ENCODE data around the gene TAF5.
"Not testable (repeated sequence)": the region's sequence is repeated elsewhere in the genome, so short reads cannot be mapped to it uniquely, and the experiment has no call there.

Gene TAF5

GRCh38 chr10:103367782-103368518 is at the start of gene TAF5:
TSS of gene TAF5 (plus strand) at chr10:103367976. CDS start at chr10:103367990, 14 bp downstream.
- DNase-seq (ENCODE audit: low spot score) (peak; percentile 90), FAIRE-seq (peak; percentile 98)

DNA sequence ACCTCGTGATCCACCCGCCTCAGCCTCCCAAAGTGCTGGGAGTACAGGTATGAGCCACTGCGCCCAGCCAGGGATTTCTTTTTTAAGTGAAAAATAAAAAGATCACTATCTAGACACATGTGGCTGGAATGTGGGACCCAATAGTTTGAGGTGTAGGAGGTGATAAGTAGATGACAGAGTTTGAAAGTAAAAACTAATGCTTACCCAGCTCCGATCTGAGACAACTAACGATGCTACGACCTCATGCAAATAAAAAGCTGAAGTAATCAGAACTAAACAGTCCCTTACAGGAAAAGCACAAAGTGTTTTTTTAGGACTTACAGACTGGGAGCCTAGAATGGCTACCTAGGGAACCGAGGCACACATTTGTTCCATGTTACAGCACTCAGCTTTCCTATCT is 39.9 kb upstream of the TAF5 start:
- no peak for DNase-seq (ENCODE audit: low spot score)

DNA sequence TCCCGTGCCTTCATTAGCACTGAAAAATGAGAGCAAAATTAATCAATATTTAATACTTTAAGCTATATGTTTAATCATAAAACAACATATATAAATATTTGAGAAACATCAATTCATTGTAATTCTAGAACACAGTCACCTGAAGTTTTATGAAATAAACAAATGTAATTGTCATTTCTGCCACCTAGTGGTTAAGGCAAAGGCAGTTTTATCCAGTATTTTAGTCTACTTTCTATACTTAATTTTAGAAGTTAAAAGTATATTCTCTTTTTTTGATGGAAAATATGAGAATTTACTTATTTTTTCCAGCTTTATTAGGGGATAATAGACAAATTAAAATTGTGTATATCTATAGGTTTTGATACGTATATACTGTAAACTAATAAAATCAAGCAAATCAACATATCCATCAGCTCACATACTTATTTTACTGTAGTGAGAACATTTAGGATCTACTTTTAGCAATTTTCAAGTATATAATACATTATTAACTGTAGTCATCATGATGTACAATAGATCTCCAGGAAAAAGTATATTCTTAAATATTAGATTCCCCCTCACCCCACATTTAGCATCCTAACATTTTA is 33.7 kb upstream of the TAF5 start:
- FAIRE-seq (no peak), DNase-seq (ENCODE audit: low spot score) (peak; percentile 21)

More for the DNA sequence above, 39.9 kb upstream of the TAF5 start:
- FAIRE-seq: no peak

GRCh38 chr10:103334567-103334966 is 33.2 kb upstream of the TAF5 start:
- DNase-seq (ENCODE audit: low spot score) (no peak), FAIRE-seq (no peak)

DNA sequence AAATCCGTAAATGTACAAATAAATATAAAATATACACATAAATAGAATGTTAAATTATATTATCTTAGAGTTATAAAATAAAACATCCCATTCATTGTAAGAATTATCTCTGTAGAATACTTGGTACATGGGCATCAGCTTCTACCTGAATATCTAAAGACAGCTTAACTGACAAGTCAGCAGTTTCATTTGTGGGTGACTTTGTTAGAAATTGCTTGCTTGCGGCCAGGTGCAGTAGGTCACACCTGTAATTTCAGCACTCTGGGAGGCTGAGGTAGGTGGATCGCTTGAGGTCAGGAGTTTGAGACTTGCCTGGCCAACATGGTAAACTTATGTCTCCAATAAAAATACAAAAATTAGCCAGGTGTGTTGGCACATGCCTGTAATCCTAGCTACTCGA is 31.4 kb upstream of the TAF5 start:
- FAIRE-seq: no peak
- no peak for DNase-seq (ENCODE audit: low spot score)

DNA sequence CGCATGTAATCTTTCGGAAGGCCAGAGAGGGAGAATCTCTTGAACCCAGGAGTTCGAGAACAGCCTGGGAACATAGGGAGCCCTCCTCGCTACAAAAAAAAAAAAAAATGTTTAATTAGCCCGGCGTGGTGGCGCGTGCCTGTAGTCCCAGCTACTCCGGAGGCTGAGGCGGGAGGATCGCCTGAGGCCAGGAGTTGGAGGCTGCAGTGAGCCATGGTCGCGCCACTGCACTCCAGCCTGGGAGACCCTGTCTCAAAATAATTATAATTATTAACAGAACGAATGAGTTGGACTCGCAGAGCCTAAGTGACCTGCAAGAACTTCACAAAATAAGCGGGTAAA is 17.6 kb upstream of the TAF5 start:
- DNase-seq (ENCODE audit: low spot score): no peak
- no peak for FAIRE-seq

- no peak for FAIRE-seq
- DNase-seq (ENCODE audit: low spot score): peak; percentile 96
Measured at GRCh38 chr10:103350517-103351260, 17.1 kb upstream of the TAF5 start, which contains the start of gene PCGF6. TSS of gene PCGF6 (minus strand) at chr10:103351140. CDS start at chr10:103351066, 74 bp downstream.

DNA sequence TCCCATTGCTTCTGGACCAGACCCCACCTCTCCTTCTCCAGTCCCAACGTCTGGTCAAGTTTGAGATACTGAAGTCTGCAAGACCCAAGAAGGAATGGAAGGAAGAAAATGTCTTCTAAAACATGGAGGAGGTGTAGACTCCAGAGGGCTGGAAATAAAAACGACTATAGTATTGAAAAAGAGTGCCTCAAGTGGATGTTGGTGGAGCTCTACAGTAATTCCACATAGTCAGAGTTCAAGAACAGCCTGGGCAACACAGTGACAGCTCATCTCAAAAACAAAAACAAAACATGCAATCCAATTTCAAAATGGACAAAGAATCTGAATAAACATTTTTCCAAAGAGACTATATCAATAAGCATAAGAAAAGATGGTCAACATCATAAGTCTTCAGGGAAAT is 14.5 kb upstream of the TAF5 start:
- FAIRE-seq (no peak), DNase-seq (ENCODE audit: low spot score) (peak; percentile 10)

DNA sequence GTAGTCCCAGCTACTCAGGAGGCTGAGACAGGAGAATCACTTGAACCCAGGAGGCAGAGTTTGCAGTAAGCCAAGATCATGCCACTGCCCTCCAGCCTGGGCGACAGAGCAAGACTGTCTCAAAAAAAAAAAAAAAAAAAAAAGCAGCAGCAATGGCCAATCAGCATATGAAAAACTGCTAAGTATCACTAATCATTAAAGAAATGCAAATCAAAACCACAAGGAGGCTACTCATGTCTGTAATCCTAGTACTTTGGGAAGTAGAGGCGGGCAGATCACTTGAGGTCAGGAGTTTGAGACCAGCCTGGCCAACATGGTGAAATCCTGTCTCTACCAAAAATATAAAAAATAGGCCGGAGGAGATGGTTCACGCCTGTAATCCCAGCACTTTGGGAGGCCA is 13.2 kb upstream of the TAF5 start:
- not testable (repeated sequence) for DNase-seq (ENCODE audit: low spot score); FAIRE-seq

DNA sequence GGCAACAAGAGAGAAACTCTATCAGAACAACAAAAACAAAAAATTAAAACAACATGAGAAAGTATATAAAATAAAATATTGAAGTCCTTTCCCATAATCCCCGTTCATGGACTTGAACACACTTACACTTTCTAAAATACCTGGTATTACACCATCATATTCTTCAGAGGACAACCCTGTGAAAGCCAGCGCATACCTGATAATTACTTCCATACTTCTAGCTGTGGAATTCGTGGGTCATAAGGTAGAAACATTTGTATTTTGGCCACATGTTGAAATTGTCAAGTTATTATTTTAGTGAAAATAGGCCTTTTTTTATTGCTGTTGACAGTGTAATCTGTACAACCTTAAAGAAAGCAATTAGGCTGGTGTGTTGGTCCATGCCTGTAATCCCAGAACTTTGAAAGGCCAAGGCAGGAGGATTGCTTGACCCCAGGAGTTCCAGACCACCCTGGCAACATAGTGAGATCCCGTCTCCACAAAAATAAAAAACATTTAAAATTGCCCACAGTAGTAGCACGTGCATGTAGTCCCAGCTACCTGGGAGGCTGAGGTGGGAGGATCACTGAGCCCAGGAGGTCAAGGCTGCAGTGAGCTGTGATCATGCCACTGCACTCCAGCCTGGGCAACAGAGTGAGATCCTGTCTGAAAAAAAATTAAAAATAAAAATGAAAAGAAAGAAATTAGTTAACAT is 11.7 kb upstream of the TAF5 start:
- no peak for DNase-seq (ENCODE audit: low spot score)
- FAIRE-seq: no peak

GRCh38 chr10:103359493-103359892 is 8.3 kb upstream of the TAF5 start:
- FAIRE-seq; DNase-seq (ENCODE audit: low spot score): not testable (repeated sequence)

GRCh38 chr10:103360791-103361190 is 7.0 kb upstream of the TAF5 start:
- DNase-seq (ENCODE audit: low spot score): peak; percentile 56
- FAIRE-seq: not testable (repeated sequence)

DNA sequence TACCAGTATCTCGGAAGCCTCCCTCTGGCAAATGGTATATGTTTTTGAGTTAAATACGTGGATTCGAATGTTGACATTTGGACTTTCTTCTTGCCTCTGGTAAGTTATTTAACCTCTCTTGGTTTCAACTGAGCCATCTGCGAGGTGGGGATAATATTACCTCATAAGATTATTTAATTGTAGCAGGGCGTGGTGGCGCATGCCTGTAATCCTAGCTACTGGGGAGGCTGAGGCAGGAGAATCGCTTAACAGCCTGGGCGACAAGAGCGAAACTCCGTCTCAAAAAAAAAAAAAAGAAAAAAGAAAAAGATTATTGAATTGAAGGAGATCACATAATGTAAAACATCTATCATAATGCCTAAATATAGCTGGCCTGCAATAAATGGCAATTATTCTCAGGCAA is 396 bp upstream of the TAF5 start:
- DNase-seq (ENCODE audit: low spot score): peak; percentile 8
- FAIRE-seq: no peak

DNA sequence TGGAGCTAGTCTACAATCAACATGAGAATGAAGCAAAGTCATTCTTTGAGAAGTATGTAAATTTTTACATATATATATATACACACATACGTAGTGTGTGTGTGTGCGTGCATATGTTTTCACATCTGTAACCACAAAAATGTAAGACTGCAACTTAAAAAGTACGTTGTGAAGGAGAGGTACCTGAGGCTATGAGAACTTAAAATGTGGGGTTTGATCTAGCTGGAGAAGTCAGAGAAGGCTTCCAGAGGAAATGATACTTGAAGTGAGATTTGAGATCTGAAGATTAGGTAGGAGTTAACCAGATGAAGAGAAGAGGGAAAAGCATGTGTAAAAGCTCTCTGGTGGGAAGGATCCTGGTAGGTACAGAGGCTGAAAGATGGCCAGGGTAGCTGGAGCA is 5.8 kb downstream of the TAF5 start:
- no peak for DNase-seq (ENCODE audit: low spot score)
- no peak for FAIRE-seq

- DNase-seq (ENCODE audit: low spot score): no peak
- FAIRE-seq: no peak
Measured at GRCh38 chr10:103374263-103374662, 6.5 kb downstream of the TAF5 start.

GRCh38 chr10:103382769-103383168 is 15.0 kb downstream of the TAF5 start:
- no peak for FAIRE-seq

GRCh38 chr10:103394180-103394579 is 26.4 kb downstream of the TAF5 start:
- DNase-seq (ENCODE audit: low spot score) (no peak), FAIRE-seq (no peak)

More at GRCh38 chr10:103382769-103383168, 15.0 kb downstream of the TAF5 start:
- no peak for DNase-seq (ENCODE audit: low spot score)

- no peak for DNase-seq (ENCODE audit: low spot score)
Measured at GRCh38 chr10:103395754-103396066, 27.9 kb downstream of the TAF5 start.

GRCh38 chr10:103396067-103396788 is 28.5 kb downstream of the TAF5 start, which contains the start of the genes ATP5MK and PDCD11:
TSS of gene ATP5MK (minus strand) at chr10:103396475. CDS start at chr10:103392457, 4,018 bp downstream.
TSS of gene PDCD11 (plus strand) at chr10:103396626. CDS start at chr10:103398427, 1,801 bp downstream.
- DNase-seq (ENCODE audit: low spot score) (peak; percentile 99), FAIRE-seq (peak; percentile 93)

More at GRCh38 chr10:103395754-103396066, 27.9 kb downstream of the TAF5 start:
- no peak for FAIRE-seq

DNA sequence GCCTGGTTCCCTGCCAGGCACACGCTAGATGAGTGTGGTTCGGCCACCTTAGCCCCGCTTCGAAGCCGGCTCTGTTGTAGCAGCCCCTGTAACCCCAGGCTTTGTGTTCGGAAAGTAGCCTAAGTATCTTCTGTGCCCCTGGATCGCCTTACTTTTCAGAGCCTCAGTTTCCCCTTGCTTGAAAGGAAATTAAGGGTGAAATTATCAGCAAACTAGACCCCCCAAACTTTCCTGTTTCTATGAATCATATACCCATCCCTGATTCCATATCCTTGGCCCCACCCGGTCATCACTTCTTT is 29.0 kb downstream of the TAF5 start:
- no peak for DNase-seq (ENCODE audit: low spot score)
- FAIRE-seq: no peak

GRCh38 chr10:103397191-103397825 is 29.5 kb downstream of the TAF5 start:
- FAIRE-seq: no peak
- DNase-seq (ENCODE audit: low spot score): no peak
